Activated CD4-positive, CD25-positive, alpha-beta regulatory T cell (primary cell): ENCODE results near the gene SLCO2B1.

ENCODE experiments used
- DNase-seq, 4 experiments: peaks; one replicate each; lab custom pipeline; 2025; lab: John Stamatoyannopoulos, UW

The SLCO2B1 gene

DNA sequence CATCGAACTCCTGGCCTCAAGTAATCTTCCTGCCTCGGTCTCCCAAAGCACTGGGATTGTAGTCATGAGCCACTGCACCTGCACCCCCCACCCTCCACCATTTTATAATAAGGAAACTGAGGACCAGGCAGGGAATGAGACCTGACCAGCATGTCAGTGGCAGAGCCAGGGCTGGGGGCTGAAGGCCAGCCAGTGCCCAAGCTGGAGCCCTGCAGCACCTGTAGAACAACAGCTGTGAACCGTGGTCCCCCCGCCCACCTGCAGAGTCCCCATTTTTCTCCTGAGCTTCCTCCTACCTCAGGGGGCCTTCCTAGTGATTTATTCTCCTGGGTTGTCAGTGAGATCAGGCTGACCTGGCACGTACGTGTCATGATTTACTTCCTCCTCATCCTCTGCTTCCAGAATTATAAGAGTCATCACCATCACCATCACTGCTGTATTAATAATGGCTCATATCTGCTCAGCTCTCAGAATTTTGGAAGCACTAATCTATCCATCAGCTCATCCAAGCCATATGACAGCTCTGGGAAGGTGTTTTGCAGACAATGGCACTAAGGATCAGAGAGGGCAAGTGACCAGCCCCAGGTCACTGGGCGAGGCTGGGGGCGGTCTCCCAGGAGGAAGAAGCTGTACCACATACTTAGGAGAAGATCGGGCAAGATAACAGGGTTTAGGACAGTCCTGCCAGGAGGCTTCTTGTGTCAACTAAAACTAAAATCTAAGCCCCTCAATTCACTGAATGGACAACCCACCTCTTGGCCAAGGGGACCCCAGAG, 5.5 kb upstream of the SLCO2B1 start:
- no peak for DNase-seq

- DNase-seq = no peak
Observed at GRCh38 chr11:75145972-75146519, 4.9 kb upstream of the SLCO2B1 start.

DNA sequence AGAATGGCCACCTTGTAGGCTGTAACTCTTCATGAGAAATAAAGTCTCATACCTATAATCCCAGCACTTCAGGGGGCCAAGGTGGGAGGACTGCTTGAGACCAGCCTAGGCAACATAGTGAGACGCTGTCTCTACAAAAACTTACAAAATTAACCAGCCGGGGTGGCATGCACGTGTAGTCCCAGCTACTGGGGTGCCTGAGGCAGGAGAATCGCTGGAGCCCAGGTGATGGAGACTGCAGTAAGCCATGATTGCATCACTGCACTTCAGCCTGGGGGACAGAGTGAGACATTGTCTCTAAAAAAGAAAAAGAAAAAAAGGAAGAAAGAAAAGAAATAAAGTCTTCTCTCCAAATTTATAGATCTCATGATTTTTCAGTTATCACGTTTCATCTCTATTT, 4.2 kb upstream of the SLCO2B1 start:
- DNase-seq = no peak

GRCh38 chr11:75147191-75147874, 3.6 kb upstream of the SLCO2B1 start:
- no peak for DNase-seq

- no peak for DNase-seq
Observed at GRCh38 chr11:75147875-75148263, 3.0 kb upstream of the SLCO2B1 start.

DNA sequence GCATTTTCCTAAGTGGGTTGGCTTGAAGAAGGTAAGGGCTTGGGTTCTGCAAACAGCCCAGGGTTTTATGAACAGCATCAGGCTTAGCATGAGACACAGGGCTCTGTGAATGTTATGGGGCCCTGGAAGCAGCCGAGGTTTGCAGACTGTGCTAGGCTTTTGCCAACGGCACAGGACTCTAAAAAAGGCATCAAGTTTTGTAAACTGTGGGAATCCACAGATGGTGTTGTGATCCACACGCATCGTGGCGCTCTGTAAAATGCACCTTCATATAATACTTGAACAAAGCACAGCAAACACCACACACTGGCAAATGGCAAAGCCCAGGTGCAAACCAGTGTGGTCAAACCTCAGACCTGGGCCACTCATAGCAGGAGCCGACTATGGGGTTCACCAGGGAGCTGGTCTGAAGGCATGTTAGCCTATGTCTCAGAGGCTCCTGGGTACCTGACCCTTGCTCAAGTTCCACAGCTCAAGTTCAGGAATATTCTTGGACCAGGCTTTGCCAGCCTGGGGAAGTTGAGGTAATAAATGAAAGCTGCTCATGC, 2.4 kb upstream of the SLCO2B1 start:
- DNase-seq = no peak

DNA sequence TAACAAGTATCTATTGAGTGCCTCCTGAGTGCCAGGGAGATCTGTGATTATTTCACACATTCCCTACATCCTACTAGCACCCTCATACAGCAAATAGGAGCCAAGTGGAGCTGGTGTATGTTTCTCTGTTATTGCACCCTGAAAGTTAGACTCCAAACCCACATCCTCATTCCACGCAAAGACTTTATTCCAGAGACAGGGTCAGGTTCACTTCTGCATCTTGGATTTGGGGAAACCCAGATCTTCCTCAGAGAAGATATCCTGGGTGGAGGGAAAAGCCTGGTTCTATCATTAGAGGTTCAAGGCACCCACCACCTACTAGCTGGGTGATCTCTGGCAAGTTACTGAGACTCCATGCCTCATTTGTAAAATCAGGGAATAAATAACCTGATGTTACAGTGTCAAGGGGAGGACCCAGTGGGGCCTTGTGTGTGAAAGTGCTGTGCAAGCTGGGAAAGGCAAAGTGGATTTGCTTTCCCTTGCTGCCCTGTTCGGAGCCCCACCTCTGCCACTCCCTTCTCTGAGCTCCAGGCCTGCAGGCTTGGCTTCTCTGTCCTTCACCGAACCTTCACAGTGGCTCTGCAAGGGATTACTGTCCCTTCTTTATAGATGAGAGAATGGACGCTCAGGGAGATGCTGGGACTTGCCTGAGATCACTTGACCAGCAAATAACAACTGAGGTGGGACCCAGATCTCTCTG, 991 bp upstream of the SLCO2B1 start:
- no peak for DNase-seq

DNA sequence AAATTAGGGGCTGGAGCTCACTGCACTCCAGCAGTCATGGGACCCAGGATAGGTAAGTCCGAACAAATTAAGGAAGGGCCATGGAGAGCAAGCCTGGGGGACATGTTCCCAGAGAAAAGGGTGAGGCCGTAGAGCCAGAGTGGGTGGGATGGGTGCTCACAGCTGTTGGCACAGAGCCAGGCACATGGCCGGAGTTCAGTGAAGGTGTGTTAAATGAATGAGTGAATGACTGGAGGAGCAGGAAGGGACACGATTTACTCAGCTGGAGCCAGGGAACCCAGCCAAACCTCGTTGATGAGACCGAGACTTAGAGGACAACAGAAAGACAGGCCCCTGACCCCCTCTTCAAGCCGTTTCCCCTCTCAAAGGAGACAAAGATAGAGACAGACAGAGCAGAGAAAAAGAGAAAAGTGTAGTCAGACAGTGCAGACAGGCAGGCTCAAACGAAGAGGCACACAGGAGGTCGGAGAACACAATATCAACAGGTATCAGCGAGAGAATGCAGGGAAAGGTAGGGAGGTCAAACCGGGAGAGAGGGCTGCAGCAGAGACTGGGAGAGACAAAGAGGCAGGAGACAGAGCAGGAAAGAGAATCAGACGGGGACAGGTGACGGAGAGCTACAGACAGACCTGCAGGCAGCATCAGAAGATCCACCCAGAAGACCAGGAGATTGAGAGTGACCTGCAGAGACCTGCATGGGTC, 590 bp downstream of the SLCO2B1 start:
- DNase-seq = no peak

DNA sequence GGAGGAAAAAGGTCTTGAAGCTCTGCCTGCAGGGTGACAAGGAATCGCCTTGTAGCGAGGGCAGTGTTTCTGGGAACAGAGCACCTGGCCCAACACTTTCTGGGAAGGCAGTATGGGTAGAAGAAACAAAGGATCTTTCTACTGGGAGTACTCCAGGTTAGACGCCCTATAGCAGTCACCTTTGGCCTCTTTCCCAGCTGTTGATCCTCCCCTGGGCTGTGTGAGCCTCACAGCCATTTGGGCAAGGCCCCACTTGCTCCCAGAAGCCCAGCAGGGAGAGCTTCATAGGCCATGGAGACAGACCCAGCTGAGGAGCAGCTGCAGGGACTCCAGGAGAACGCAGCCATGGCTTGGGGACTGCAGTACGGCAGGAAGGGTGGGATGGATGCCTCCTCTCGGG, 1.2 kb downstream of the SLCO2B1 start:
- DNase-seq = no peak

GRCh38 chr11:75152651-75153427, 1.9 kb downstream of the SLCO2B1 start:
- no peak for DNase-seq

- no peak for DNase-seq
Observed at GRCh38 chr11:75154646-75155569, 4.0 kb downstream of the SLCO2B1 start.

GRCh38 chr11:75155570-75156422, 4.9 kb downstream of the SLCO2B1 start:
- no peak for DNase-seq

GRCh38 chr11:75158241-75158640, 7.3 kb downstream of the SLCO2B1 start:
- no peak for DNase-seq

DNA sequence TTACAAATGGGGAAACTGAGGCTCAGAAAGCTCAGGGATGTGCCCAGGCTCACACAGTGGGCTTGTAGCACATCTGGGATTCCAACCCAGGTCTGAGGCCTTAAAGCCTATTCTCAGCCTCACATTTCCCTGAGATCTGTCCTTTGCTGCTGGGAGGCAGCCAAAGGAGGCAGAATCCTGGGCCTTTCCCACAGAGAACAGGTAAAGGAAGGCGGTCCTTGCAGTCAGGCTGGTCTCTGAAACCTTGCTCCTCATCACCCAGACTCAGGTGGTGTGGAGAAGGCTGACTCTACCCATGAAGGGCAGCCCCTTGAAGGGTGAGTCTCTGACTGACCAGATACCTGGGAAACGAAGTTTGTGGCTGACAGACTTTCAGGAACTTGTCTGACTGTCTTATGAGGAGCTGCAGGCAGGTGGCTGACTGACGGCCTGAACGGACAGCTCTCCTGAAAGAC, 7.8 kb downstream of the SLCO2B1 start:
- no peak for DNase-seq

- no peak for DNase-seq
Observed at GRCh38 chr11:75159151-75159953, 8.4 kb downstream of the SLCO2B1 start.

GRCh38 chr11:75160220-75160757, 9.4 kb downstream of the SLCO2B1 start:
- DNase-seq = no peak

DNA sequence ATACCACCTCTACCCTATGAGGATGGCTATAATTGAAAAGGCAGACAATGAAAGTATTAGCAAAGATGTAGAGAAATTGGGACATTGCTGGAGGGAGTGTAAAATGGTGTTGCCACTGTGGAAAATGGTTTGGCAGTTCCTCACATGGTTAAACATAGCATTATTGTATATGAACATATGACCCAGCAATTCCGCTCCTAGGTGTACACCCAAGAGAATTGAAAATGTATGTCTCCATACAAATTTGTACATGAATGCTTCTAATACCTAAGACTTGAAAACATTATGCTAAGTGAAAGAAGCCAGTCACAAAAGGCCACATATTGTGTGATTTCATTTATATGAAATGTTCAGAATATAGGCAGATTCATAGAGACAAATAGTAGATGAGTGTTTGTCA, 10.0 kb downstream of the SLCO2B1 start:
- DNase-seq = no peak
